Colonic mucosa (tissue), 4 donors: ENCODE data around the gene FNDC4. TPM values are rescaled to one million over a fixed set of nuclear protein-coding genes. Genes with fewer than 3 reads are reported as not detected.
A peak's percentile ranks its signal among the peaks of the same experiment; 100 is the strongest.

Source experiments
- DNase-seq: peaks from one replicate; pipeline ENCODE4 v3.0.0-alpha.2; 2020
- H3K27ac ChIP-seq: fragments of 200-600 bp; one replicate; pipeline ENCODE4 v1.8.0; 2021
- H3K27me3 ChIP-seq: fragments of 200-600 bp; one replicate; pipeline ENCODE4 v1.8.0; 2021
- H3K36me3 ChIP-seq: fragments of 200-600 bp; one replicate; pipeline ENCODE4 v1.8.0; 2021
- H3K4me1 ChIP-seq: fragments of 200-600 bp; one replicate; pipeline ENCODE4 v1.8.0; 2021; ENCODE audit warnings: mild to moderate bottlenecking
- H3K4me3 ChIP-seq: fragments of 200-600 bp; one replicate; pipeline ENCODE4 v1.8.0; 2021
- H3K9ac ChIP-seq, 2 donors: one replicate each; pipeline ENCODE4 v1.7.0; 2013; ENCODE audit warnings: control low read depth in 2 of 2, low read depth in 2 of 2, low read length in 2 of 2
- H3K9me3 ChIP-seq: fragments of 200-600 bp; one replicate; pipeline ENCODE4 v1.8.0; 2021
- intact Hi-C: fragments of 100-400 bp; cut with DNase I; formaldehyde crosslinking; loops from one replicate; pipeline ENCODE4 v1.14.1; 2022
- total RNA-seq, 2 donors: library from RNA; stranded (reverse); fragmentation: NEBNext Ultra II Directional in 1 of 2; extraction: Animal tissue kit (Norgen Biotek cat#: 25700) in 1 of 2; gene quantifications; one replicate each; pipeline ENCODE4 v1.2.1, GENCODE V29; 2021
- TF ChIP-seq, protein P1 (sequence below): fragments of 200-600 bp; IDR thresholded peaks from one replicate; pipeline ENCODE4 v1.8.0; 2022; ENCODE audit warnings: antibody characterized with exemption, mild to moderate bottlenecking
- donor health status: healthy.
- donor health status: DM: no; HTN: no; CAD: no.
- donor health status: DM: no; HTN: no; CAD: no.

Gene FNDC4
- total RNA-seq, 2 donors from 2014 or later, result 0.64 to 1.1 TPM

DNA sequence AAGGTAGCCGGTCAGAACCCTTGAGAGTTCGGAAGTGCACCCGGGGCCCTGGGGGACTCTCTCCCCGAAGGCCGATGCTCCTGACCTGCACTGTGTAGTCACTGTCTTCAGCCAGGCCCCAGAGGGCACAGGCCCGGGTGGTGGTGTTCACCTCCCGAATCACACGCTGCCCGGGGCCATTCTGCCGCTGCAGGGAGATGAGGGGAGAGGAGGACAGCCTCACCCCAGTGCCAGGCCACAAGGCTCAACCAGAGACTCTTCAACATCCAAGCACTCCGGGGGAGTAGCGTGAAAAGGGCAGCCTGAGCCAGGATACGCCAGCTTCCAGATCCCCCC, 1.1 kb downstream of the FNDC4 start:
- Histone ChIP-seq H3K27me3 (peaks cover 8% of the 10 kb centered on the region), H3K9ac (no peak overlapping the region), H3K9me3 (no peaks in the 10 kb centered on the region), H3K4me3 (no peak overlapping the region), H3K4me1 (no peaks in the 10 kb centered on the region), H3K36me3 (no peaks in the 10 kb centered on the region), H3K27ac (no peak overlapping the region)
- TF ChIP-seq, protein P1, sequence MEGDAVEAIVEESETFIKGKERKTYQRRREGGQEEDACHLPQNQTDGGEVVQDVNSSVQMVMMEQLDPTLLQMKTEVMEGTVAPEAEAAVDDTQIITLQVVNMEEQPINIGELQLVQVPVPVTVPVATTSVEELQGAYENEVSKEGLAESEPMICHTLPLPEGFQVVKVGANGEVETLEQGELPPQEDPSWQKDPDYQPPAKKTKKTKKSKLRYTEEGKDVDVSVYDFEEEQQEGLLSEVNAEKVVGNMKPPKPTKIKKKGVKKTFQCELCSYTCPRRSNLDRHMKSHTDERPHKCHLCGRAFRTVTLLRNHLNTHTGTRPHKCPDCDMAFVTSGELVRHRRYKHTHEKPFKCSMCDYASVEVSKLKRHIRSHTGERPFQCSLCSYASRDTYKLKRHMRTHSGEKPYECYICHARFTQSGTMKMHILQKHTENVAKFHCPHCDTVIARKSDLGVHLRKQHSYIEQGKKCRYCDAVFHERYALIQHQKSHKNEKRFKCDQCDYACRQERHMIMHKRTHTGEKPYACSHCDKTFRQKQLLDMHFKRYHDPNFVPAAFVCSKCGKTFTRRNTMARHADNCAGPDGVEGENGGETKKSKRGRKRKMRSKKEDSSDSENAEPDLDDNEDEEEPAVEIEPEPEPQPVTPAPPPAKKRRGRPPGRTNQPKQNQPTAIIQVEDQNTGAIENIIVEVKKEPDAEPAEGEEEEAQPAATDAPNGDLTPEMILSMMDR, result no peak
- intact Hi-C loops, result no loop called here
- DNase-seq, result no peak

DNA sequence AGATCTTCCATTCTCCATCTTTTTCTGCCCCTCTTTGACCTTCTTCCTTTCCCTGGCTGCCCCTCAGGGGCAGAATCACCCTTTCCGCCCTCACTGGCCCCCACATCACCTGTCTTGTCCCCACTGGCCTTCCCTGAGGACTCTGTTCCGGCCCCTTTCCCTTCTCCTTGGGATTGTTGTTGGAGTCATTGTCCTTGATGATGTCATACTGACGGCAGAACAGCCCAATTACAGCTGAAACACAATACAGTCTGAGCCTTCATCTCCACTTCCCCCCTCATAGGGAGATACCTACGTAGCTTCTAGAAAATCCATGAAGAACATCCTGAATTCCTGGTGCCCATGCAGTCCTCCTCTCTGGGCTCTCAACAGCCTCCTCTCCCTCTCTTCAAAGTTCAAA, 2.4 kb downstream of the FNDC4 start:
- no peak overlapping the region for H3K9ac ChIP-seq
- no peaks in the 10 kb centered on the region for H3K4me1 ChIP-seq
- H3K4me3 ChIP-seq, result no peak overlapping the region
- DNase-seq, result no peak
- peaks cover 8% of the 10 kb centered on the region for H3K27me3 ChIP-seq
- H3K9me3 ChIP-seq, result no peaks in the 10 kb centered on the region
- no peaks in the 10 kb centered on the region for H3K36me3 ChIP-seq
- no peak overlapping the region for H3K27ac ChIP-seq
- TF ChIP-seq, protein P1, result no peak
- intact Hi-C loops, result no loop called here

- peak; percentile 100 for DNase-seq
- TF ChIP-seq, protein P1, result no peak
- Histone ChIP-seq H3K27ac (no peak within 1 kb of the TSS), H3K9me3 (no peaks in the 10 kb centered on the region), H3K4me3 (peak within 1 kb of the TSS; percentile 37), H3K27me3 (peaks cover 3% of the 10 kb centered on the region), H3K36me3 (no peaks in the 10 kb centered on the region), H3K4me1 (no peaks in the 10 kb centered on the region), H3K9ac (peak within 1 kb of the TSS; percentile 71 to 84)
- intact Hi-C loops, result no loop called here
Observed at GRCh38 chr2:27489498-27490397, 5.3 kb downstream of the FNDC4 start, which contains the start of gene IFT172. TSS of gene IFT172 (minus strand) at chr2:27489743. CDS start at chr2:27489653, 90 bp downstream.

DNA sequence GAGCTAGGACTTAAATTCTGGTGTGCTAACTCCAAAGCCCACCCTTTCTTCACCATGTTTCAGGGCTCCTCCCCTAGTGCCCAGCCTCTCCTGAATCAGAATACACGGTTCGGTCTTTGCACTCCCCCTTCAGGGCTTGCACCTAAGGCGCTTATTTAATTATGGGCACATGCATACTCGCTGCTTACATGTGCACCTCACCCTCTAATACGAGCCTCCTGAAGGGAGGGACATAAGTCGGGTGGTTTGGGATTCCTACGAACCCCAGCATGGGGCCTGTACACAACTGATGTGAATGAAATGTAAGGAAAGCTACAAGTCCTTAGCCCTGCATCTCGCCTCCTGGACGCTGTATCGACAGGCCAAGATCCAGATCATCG, 5.9 kb downstream of the FNDC4 start:
- Histone ChIP-seq H3K4me1 (no peaks in the 10 kb centered on the region), H3K27ac (no peak overlapping the region), H3K4me3 (peak overlapping the region; percentile 37), H3K9ac (peak overlapping the region; percentile 6 to 84), H3K27me3 (no peaks in the 10 kb centered on the region), H3K36me3 (no peaks in the 10 kb centered on the region), H3K9me3 (no peaks in the 10 kb centered on the region)
- intact Hi-C loops, result no loop called here
- TF ChIP-seq, protein P1, result no peak
- peak; percentile 26 for DNase-seq

DNA sequence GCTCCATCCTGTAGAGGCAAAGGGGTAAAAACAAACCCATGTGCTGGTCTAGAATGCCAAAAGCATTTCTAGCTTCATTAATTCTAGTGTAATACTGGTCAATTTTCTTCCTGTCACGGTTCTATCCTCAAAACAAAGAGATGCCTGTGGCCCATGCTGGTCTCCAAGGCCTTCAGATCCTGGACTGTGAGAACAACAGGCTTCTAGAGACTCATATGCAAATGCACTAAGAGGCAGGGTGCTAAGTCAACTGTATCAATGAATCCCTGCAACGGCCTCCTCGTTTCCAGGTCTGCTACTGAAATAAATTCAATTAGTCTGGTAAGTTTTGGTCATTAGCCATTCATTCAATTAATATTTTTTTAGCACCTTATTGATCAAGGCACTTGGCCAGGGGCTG, 9.5 kb downstream of the FNDC4 start:
- intact Hi-C loops, result no loop called here
- Histone ChIP-seq H3K27ac (no peak overlapping the region), H3K9ac (no peak overlapping the region), H3K36me3 (no peaks in the 10 kb centered on the region), H3K9me3 (no peaks in the 10 kb centered on the region), H3K4me1 (no peaks in the 10 kb centered on the region), H3K4me3 (no peak overlapping the region), H3K27me3 (no peaks in the 10 kb centered on the region)
- TF ChIP-seq, protein P1, result no peak
- DNase-seq, result no peak
